GM12878 (cell line): ENCODE data around the gene FIBCD1. TPM values are rescaled to one million over a fixed set of nuclear protein-coding genes. Genes with fewer than 3 reads are reported as not detected.

Experiments
- ATAC-seq: fragments of 200-7000 bp; cut with Tn5 transposase; 3 replicates; pipeline ENCODE4 v1.9.1; 2020; ENCODE audit warnings: mild to moderate bottlenecking, moderate library complexity
- BruUV-seq: library from RNA; stranded (reverse); fragments of 400-500 nt; replicated peaks from 2 replicates; lab custom pipeline; 2021; lab: Mats Ljungman, UMichigan
- CTCF ChIA-PET: fragments of 300-600 bp; sonication (Branson Sonifier 250); formaldehyde crosslinking; extraction: SDS; loops from one replicate; lab custom pipeline; 2021; ENCODE audit warnings: inconsistent platforms; lab: Yijun Ruan, JAX
- POLR2A ChIA-PET: fragments of 350-600 bp; formaldehyde crosslinking; extraction: SDS; loops from one replicate; lab custom pipeline; 2021; ENCODE audit warnings: inconsistent platforms; lab: Charles Lee
- RAD21 ChIA-PET: fragments of 300-600 bp; sonication (Branson Sonifier 250); formaldehyde crosslinking; loops from one replicate; lab custom pipeline; 2023; ENCODE audit warnings: antibody characterized with exemption; ENCODE audit not compliant: unreplicated experiment; lab: Charles Lee
- SMC1A ChIA-PET: fragments of 300-600 bp; sonication (Branson Sonifier 250); formaldehyde crosslinking; loops from one replicate; lab custom pipeline; 2023; ENCODE audit not compliant: unreplicated experiment, uncharacterized antibody; lab: Charles Lee
- DNase-seq: peaks from one replicate; pipeline ENCODE4 v3.0.0-alpha.2; 2011; ENCODE audit warnings: low read depth, low spot score
- FAIRE-seq: peaks from 3 replicates; lab custom pipeline; 2011; peaks lifted over from hg19 to GRCh38; lab: Jason Lieb, UNC
- H2AFZ ChIP-seq: 2 replicates; pipeline ENCODE4 v1.6.0; 2011; ENCODE audit warnings: low read depth, low read length, control low read depth; ENCODE audit not compliant: control insufficient read depth
- H3K27ac ChIP-seq: 2 replicates; pipeline ENCODE4 v1.5.1; 2011; ENCODE audit warnings: control low read depth; ENCODE audit not compliant: control insufficient read depth, insufficient read depth
- H3K27me3 ChIP-seq, 2 experiments: replicated peaks in 1 of 2; 2 replicates each; pipeline versions ENCODE4 v1.6.0 to v1.6.1; 2011; ENCODE audit warnings: low read length in 1 of 2; ENCODE audit not compliant: control insufficient read depth in 2 of 2, insufficient read depth in 2 of 2
- H3K36me3 ChIP-seq, 2 experiments: 2 replicates each; pipeline ENCODE4 v1.5.1; 2011; ENCODE audit warnings: low read length in 1 of 2; ENCODE audit not compliant: control insufficient read depth in 2 of 2, insufficient read depth in 2 of 2
- H3K4me1 ChIP-seq: 2 replicates; pipeline ENCODE4 v1.6.1; 2011; ENCODE audit warnings: mild to moderate bottlenecking, low read length, moderate library complexity, mixed read lengths; ENCODE audit not compliant: control insufficient read depth, insufficient read depth
- H3K4me2 ChIP-seq: 2 replicates; pipeline ENCODE4 v1.6.0; 2011; ENCODE audit warnings: control low read depth; ENCODE audit not compliant: control insufficient read depth, insufficient read depth
- H3K4me3 ChIP-seq: fragments of 200-600 bp; sonication (generic); 2 replicates; pipeline ENCODE4 v1.5.1; 2016
- H3K79me2 ChIP-seq: 2 replicates; pipeline ENCODE4 v1.6.0; 2011; ENCODE audit warnings: low read length; ENCODE audit not compliant: control insufficient read depth, insufficient read depth
- H3K9ac ChIP-seq: 2 replicates; pipeline ENCODE4 v1.8.0; 2011; ENCODE audit warnings: low read length, control low read depth, mixed read lengths; ENCODE audit not compliant: control insufficient read depth, insufficient read depth
- H3K9me3 ChIP-seq: replicated peaks from 3 replicates; pipeline ENCODE4 v1.5.1; 2011; ENCODE audit warnings: mild to moderate bottlenecking, low read length; ENCODE audit not compliant: control insufficient read depth, insufficient read depth
- H4K20me1 ChIP-seq: 2 replicates; pipeline ENCODE4 v1.6.0; 2011; ENCODE audit not compliant: control insufficient read depth, insufficient read depth
- ATF7 ChIP-seq: fragments of 450-650 bp; IDR thresholded peaks from 2 replicates; pipeline ENCODE4 v1.6.1; 2016; ENCODE audit warnings: low read depth, mild to moderate bottlenecking
- BACH1 ChIP-seq: fragments of 450-650 bp; IDR thresholded peaks from 2 replicates; pipeline ENCODE4 v1.6.1; 2017; ENCODE audit warnings: mild to moderate bottlenecking, borderline replicate concordance
- BCL11A ChIP-seq: IDR thresholded peaks from 2 replicates; pipeline ENCODE4 v1.6.1; 2011; ENCODE audit warnings: low read depth, low read length
- CBFB ChIP-seq: IDR thresholded peaks from 2 replicates; pipeline ENCODE4 v1.6.1; 2016; ENCODE audit warnings: antibody characterized with exemption, low read depth
- CBX5 ChIP-seq: sonication (generic); IDR thresholded peaks from 2 replicates; pipeline ENCODE4 v1.6.1; 2016; ENCODE audit warnings: low read depth, moderate library complexity, mild to moderate bottlenecking, inconsistent platforms
- CHD4 ChIP-seq: fragments of 200-600 bp; sonication (generic); IDR thresholded peaks from 2 replicates; pipeline ENCODE4 v1.6.1; 2016; ENCODE audit warnings: mild to moderate bottlenecking
- EGR1 ChIP-seq, 2 experiments: IDR thresholded peaks; 1 replicate in 1 of 2; 2 replicates in 1 of 2; pipeline ENCODE4 v1.6.1; 2011 to 2012; ENCODE audit warnings: low read depth in 2 of 2, low read length in 2 of 2, borderline replicate concordance in 1 of 2, mild to moderate bottlenecking in 1 of 2, moderate library complexity in 1 of 2
- FOXK2 ChIP-seq: fragments of 450-650 bp; IDR thresholded peaks from 2 replicates; pipeline ENCODE4 v1.6.1; 2017; ENCODE audit warnings: mild to moderate bottlenecking, moderate library complexity
- HDAC2 ChIP-seq: fragments of 200-600 bp; sonication (generic); IDR thresholded peaks from 2 replicates; pipeline ENCODE4 v1.6.1; 2017
- KDM1A ChIP-seq: fragments of 200-600 bp; sonication (generic); IDR thresholded peaks from 2 replicates; pipeline ENCODE4 v1.6.1; 2016; ENCODE audit warnings: borderline replicate concordance
- LARP7 ChIP-seq: fragments of 450-650 bp; IDR thresholded peaks from 2 replicates; pipeline ENCODE4 v1.6.1; 2017; ENCODE audit warnings: mild to moderate bottlenecking
- MAX ChIP-seq: IDR thresholded peaks from 2 replicates; pipeline ENCODE4 v1.6.1; 2012; ENCODE audit warnings: low read depth, low read length, improper control_type of control experiment
- NFIC ChIP-seq: IDR thresholded peaks from 2 replicates; pipeline ENCODE4 v1.6.1; 2012; ENCODE audit warnings: low read depth, mild to moderate bottlenecking, inconsistent platforms, low read length, moderate library complexity
- PAX8 ChIP-seq: fragments of 450-650 bp; IDR thresholded peaks from 2 replicates; pipeline ENCODE4 v1.6.1; 2017; ENCODE audit warnings: mild to moderate bottlenecking, moderate library complexity
- POLR2A ChIP-seq: IDR thresholded peaks from 2 replicates; pipeline ENCODE4 v1.6.1; 2011; ENCODE audit warnings: low read depth, mild to moderate bottlenecking, low read length
- RB1 ChIP-seq: fragments of 450-650 bp; formaldehyde crosslinking; IDR thresholded peaks from 2 replicates; pipeline ENCODE4 v1.6.1; 2017; ENCODE audit warnings: mild to moderate bottlenecking, borderline replicate concordance
- RUNX3 ChIP-seq: IDR thresholded peaks from 2 replicates; pipeline ENCODE4 v1.6.1; 2012; ENCODE audit warnings: low read length, inconsistent platforms
- STAT1 ChIP-seq: fragments of 450-650 bp; conservative IDR thresholded peaks from 2 replicates; pipeline ENCODE4 v1.6.1; 2014; ENCODE audit warnings: antibody characterized with exemption, mild to moderate bottlenecking
- ZNF24 ChIP-seq: fragments of 450-650 bp; IDR thresholded peaks from 2 replicates; pipeline ENCODE4 v1.6.1; 2017; ENCODE audit warnings: antibody characterized with exemption, mild to moderate bottlenecking
- WGBS: methylation state at CpG from one replicate; pipeline ENCODE4 v1.1.6; 2016; ENCODE audit warnings: low lambda C conversion rate; ENCODE audit not compliant: insufficient replicate concordance, insufficient coverage; ENCODE audit errors: missing lambda C conversion rate; 5-methylcytosine and 5-hydroxymethylcytosine counted together
- in situ Hi-C: fragments of 300-500 bp; cut with MboI; formaldehyde crosslinking; loops from 9 replicates; pipeline ENCODE4 v1.14.3; 2018; ENCODE audit warnings: mixed read lengths
- intact Hi-C: fragments of 100-400 bp; cut with micrococcal nuclease; formaldehyde crosslinking; loops from one replicate; pipeline ENCODE4 v1.14.2; 2022; ENCODE audit not compliant: unreplicated experiment
- polyA plus RNA-seq, 11 experiments: library from polyadenylated mRNA; depleted of rRNA in 4 of 11; unstranded in 6 of 11; stranded (reverse) in 5 of 11; fragments of >200 nt; fragmentation: Nextera tagmentation in 4 of 11; fragmentation: Illumina TruSeq in 1 of 11; extraction: Ambion mirVana in 4 of 11; extraction: Trizol in 1 of 11; gene quantifications; 1 replicate in 1 of 11; 2 replicates in 10 of 11; pipeline versions ENCODE4 v1.2.1 to v1.2.3, GENCODE V29; 2011 to 2016; ENCODE audit warnings: inconsistent platforms in 2 of 11, missing spikeins in 2 of 11, low read depth in 1 of 11
- total RNA-seq, 4 experiments: library from RNA; depleted of rRNA in 3 of 4; stranded (reverse); fragments of >200 nt in 3 of 4; fragmentation: Illumina TruSeq in 1 of 4; extraction: Trizol in 1 of 4; gene quantifications; 2 replicates each; pipeline versions ENCODE4 v1.2.1 to v1.2.3, GENCODE V29; 2013 to 2021

FIBCD1 gene
- total and polyA plus RNA-seq, 10 of the 15 experiments (the other 5 are each of a cell fraction or from before 2014, with no cell fraction given): 0.04 to 0.95 (median 0.25) TPM; not detected in 6

DNA sequence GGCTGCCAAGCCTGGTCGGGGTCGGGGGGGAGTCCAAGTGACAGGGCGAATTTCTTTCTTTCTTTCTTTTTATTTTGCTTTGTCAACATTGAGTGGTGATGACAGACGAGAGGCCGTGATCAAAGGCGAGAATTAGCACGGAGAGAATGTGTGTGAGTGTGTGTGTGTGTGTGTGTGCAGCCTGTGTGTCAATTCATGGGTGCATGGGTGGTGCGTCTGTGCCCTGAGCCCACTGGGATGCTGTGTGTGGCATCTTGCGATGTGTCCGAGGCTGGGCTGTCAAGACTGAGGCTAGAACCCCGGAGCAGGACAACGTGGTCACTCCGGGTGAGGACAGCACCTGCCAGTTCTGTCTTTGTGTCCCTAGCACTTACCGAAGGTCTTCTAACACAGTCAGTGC is 4.7 kb upstream of the FIBCD1 start:
- BruUV-seq: no TSS peak
- Histone ChIP-seq H3K4me2 (no peak overlapping the region), H4K20me1 (peaks cover 6% of the 10 kb centered on the region; the same call in 1 of the 2 replicates)
- POLR2A ChIA-PET: no interaction called here
- no peak for TF ChIP-seq BCL11A
- TF ChIP-seq MAX: no peak
- TF ChIP-seq FOXK2: no peak
- TF ChIP-seq PAX8: no peak
- TF ChIP-seq CHD4: no peak
- TF ChIP-seq BACH1: no peak
- no peak for TF ChIP-seq NFIC
- TF ChIP-seq EGR1 (IDR thresholded peaks at IDR 0.05; ENCODE audit: borderline replicate concordance in 1 of 2, low read depth in 2 of 2, low read length in 2 of 2): no peak
- TF ChIP-seq HDAC2: no peak
- TF ChIP-seq ATF7: no peak
- no peak for TF ChIP-seq KDM1A
- no peak for TF ChIP-seq ZNF24
- TF ChIP-seq CBFB: no peak
- no peak for TF ChIP-seq LARP7
- no peak for TF ChIP-seq STAT1
- TF ChIP-seq POLR2A: no peak
- TF ChIP-seq CBX5: no peak
- TF ChIP-seq RB1: no peak
- TF ChIP-seq RUNX3: no peak
- TF ChIP-seq, all 136 proteins: peak for 0
- no peaks in the 10 kb centered on the region for H3K9me3 ChIP-seq
- DNase-seq: no peak
- intact Hi-C loops (no loop called here), in situ Hi-C loops (loop anchor here (5.0 kb wide), 3 partner anchors 76 to 236 kb away; no protein-coding TSS in a partner anchor)
- RAD21 ChIA-PET: interaction anchor here (1.0 to 2.4 kb wide), 2 partner anchors 74 to 103 kb away, joined by 5 to 7 read pairs; no protein-coding TSS in a partner anchor
- ATAC-seq: no peak
- no peaks in the 10 kb centered on the region for H3K79me2 ChIP-seq
- H3K4me3 ChIP-seq: no peak overlapping the region
- CTCF ChIA-PET: interaction anchor here (0.6 to 3.5 kb wide), 5 partner anchors 37 to 80 kb away, joined by 3 to 36 read pairs (median 5); no protein-coding TSS in a partner anchor
- H3K36me3 ChIP-seq: no peaks in the 10 kb centered on the region
- FAIRE-seq: no peak
- WGBS: 23% methylated on average over 14 of the region's 14 CpGs
- SMC1A ChIA-PET: interaction anchor here (1.7 to 2.4 kb wide), 2 partner anchors 49 to 74 kb away, joined by 4 to 10 read pairs; no protein-coding TSS in a partner anchor
- no peak overlapping the region for H3K9ac ChIP-seq
- peaks cover 3 to 9% of the 10 kb centered on the region in 2 experiments; a peak in 3 of 4 replicates for H3K27me3 ChIP-seq
- H3K27ac ChIP-seq: no peak overlapping the region
- no peaks in the 10 kb centered on the region for H3K4me1 ChIP-seq
- no peak overlapping the region for H2AFZ ChIP-seq
